GM21717 (cell line): Measurements from ENCODE around the gene CLPTM1L.

Experiments used
- ATAC-seq: cut with Tn5 transposase; IDR thresholded peaks from one replicate; pipeline ENCODE4 v1.9.1; 2021; ENCODE audit warnings: mild to moderate bottlenecking, moderate library complexity; ENCODE audit not compliant: unreplicated experiment

Gene CLPTM1L, protein sequence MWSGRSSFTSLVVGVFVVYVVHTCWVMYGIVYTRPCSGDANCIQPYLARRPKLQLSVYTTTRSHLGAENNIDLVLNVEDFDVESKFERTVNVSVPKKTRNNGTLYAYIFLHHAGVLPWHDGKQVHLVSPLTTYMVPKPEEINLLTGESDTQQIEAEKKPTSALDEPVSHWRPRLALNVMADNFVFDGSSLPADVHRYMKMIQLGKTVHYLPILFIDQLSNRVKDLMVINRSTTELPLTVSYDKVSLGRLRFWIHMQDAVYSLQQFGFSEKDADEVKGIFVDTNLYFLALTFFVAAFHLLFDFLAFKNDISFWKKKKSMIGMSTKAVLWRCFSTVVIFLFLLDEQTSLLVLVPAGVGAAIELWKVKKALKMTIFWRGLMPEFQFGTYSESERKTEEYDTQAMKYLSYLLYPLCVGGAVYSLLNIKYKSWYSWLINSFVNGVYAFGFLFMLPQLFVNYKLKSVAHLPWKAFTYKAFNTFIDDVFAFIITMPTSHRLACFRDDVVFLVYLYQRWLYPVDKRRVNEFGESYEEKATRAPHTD

DNA sequence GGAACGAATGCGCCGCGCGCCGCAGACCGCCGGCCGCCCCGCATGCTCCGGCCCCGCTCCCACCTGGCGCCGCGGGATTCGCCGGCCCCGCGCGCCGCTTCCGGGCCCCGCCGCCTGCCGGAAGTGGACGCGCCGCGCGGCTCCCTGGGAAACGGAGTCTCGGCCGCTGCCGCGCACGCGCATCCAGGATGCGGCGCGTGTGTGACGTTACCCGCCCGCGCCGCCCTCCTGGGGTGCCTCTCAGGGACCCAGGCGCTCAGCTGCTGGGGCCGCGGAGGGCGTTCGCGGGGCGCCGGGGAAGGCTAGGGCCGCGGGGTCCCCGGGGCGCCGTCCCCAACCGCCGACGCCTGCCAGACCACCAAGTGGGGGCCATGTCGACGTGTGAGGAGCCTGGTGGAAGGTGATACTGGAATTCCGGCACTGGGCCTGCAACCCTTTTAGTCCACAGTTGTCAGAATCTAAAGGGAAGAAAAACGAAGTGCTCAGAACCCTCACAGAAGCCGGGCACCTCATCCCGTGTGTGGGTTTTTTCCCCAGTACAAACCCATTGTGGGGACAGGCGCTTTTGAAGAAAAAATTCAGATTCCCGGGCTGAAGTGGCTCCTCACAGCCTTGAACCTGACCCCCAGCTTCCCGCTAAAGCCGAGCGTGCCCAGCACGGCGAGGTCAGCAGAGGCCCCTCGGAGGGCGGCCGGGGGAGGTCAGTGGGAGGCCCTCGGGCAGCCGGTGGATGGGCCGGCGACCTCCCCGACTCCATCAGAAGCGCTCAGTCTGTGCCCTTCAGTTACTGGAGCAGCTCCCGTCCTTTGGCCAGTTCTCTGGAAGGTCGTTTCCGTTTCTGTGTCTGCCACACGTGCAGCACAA lies at the start of gene CLPTM1L:
CLPTM1L (minus strand) TSS at position 125 of the 864 bp plus-strand sequence. CDS start 258 bp downstream, outside the sequence.
- ATAC-seq = peak; percentile 65

DNA sequence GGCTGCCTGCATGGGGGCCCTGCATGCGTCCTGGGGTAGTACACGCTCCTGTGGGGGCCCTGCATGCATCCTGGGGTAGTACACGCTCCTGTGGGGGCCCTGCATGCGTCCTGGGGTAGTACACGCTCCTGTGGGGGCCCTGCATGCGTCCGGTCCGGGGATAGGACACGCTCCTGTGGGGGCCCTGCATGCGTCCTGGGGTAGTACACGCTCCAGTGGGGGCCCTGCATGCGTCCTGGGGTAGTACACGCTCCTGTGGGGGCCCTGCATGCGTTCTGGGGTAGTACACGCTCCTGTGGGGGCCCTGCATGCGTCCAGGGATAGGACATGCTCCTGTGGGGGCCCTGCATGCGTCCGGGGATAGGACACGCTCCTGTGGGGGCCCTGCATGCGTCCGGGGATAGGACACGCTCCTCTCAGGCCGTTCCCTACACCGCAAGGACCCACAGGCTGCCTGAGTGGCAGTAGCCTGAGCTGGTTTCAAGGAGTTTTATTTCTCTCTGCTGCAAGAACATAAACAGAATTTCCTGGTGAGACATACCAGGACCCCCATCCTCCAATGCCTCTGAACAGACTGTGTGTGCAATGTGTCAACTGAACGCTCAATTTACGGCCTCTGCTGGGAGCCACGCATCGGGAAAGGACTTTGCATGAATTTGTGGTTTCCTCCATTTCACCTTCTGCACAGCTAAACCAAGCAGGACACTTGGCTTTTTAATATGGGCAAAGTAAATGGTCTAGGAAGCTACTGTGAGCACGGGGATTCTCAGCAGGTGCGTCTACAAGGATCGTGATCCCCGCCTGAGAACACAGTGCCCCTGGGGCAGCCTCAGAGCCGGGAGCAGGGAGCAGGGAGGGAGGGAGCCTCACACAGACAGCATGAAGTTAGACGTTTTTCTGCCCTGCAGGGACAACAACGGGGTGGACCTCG lies 48.9 kb upstream of the CLPTM1L start:
- ATAC-seq = no peak

DNA sequence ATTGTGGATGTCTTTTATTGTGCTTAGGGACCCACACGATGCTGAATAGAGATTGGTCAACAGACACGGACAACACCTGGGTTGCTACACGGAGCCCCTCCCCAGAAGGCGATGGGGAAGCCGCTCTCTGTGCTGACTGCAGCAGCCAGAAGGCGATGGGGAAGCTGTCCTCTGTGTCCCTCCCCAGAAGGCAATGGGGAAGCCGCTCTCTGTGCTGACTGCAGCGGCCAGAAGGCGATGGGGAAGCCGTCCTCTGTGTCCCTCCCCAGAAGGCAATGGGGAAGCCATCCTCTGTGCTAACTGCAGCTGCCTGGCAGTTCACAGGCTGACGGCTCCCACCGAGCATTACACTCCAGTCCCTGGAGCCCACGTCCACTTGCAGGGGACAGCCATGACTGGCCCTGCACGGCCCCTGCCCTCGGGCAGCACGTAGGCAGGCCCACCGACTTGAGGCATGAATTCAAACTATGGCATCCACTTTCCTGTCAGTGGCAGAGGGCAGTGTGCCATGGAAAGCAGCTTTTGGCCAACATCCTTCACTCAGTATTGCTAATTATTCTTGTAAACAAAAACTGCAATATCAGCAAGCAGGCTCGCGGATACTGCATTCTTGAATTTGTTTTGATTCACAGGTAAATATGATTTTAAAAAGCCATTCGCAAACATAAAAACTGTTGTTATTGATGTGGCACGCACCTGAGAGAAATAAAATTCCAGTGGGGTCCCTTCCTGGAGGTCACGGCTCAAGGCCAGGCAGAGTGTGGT lies 48.1 kb upstream of the CLPTM1L start:
- ATAC-seq = no peak

DNA sequence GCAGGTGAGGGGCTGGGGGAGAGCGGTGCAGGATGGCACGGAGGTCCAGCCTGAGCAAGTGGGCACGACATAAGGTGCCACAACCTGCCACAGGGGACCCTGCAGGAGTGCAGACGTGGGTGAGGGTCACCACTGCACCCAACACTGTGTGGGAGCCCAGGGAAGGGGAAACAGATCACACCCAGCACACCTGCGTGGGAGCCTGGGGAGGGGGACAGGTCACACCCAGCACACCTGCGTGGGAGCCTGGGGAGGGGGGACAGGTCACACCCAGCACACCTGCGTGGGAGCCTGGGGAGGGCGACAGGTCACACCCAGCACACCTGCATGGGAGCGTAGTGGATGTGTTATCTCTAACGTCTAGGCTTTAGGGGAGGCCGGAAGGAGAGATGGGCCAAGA lies 47.4 kb upstream of the CLPTM1L start:
- ATAC-seq = no peak

DNA sequence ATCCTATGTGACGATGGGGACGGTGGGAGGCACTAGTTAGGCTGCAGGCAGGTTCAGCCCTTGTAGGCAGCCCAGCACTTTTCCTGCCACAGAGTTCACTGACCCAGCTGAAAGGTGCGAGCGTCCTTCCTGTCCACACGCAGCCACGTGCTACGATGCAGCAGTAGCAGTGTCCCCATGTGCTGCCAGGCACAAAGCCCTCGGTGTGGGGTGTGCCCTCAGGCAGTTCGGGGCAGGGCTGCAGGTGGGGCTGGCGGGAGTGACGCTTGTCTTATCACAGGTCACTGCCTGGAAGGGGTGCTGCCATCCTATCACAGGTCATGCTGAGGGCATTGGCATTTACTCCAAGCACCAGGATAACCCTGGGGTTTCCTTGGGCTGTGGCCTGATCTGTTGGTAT lies 46.8 kb upstream of the CLPTM1L start:
- no peak for ATAC-seq

DNA sequence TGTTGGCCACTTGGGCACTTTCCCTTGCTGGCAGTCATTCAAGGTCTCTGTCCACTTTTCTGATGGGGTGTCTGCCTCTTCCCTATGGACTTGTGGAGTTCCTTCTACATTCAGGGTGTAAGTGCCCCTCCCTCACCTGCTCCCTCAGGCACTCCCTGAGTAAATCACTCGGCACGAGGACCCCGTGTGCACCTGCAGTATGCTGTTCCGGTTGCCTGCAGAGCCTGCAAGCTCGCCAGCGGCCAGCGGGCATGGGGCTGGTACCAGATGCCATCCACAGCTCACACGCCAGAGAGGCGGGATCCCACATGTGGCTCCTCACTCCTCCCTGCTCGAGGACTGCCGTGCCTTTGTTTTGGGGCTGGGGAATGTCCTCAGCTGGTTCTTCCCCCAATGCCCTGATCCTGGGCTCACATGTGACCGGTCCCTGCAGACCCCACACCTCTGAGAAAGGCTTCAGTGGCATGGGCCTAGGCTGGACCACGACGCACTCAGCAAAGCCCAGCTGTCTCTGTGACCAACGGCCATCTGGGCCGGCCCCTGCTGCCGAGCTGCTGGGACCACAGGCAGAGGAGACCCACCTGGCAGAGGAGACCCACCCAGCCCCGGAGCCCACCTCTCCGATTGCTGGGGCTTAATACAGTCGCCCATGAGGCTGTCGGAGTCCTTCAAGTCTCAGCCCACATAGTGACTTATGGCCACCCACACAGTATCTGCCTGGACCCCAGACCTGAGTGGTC lies 46.1 kb upstream of the CLPTM1L start:
- ATAC-seq = no peak

DNA sequence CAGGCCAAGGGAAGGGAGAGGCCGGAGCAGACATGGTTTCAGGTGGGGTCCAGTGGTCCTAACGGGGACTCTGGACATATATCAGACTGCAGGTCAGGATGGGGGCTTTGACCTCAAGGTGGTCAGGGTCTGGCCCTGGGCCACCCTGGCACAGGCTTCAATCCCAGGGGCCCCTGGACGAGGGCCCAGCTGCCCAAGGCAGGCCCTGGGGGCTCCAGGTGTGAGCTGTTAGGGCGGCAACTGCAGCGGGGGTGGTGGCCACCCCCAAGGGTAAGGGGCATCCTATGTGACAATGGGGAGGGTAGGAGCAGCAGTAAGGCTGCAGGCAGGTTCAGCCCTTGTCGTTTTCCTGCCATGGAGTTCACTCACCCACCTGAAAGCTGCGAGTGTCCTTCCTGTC lies 45.4 kb upstream of the CLPTM1L start:
- no peak for ATAC-seq

DNA sequence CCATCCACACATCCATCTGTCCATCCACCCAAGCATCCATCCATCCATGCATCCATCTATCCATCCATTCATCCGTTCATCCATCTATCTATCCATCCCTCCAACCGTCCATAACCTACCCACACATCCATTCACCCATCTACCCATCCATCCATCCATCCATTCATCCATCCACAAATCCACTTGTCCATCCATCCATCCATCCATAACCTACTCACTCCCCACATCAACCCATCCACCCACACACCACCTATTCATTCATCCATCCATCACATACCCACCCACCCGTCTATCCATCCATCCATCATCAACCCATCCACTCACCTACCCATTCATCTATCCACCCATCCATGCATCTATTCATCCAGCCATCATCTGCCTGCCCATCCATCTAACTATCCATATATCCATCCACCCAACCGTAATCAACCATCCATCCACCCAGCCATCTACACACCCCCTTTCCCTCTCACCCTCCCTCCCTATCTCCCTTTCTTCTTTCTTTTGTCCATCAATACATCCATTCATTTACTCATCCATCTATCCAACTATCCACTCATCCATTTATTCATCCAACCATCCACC lies 43.6 kb upstream of the CLPTM1L start:
- ATAC-seq = no peak

DNA sequence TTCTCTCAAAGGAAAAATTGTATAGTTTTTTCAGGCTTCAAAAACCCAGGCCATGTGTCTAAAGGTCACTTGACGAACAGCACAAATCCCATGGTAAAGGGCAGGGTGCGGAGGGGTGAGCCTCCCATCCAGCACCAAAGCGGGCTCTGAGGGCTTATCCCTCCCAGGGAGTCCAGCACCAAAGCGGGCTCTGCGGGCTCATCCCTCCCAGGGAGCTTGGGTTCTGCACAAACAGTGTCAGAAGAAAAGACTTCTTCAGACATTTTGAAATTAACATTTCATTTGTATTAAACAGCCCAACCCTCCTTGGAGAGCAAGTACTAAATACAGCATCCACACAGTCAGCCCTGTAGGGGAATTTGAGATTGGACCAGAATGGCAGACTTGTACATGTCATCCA lies 43.0 kb upstream of the CLPTM1L start:
- ATAC-seq = no peak

DNA sequence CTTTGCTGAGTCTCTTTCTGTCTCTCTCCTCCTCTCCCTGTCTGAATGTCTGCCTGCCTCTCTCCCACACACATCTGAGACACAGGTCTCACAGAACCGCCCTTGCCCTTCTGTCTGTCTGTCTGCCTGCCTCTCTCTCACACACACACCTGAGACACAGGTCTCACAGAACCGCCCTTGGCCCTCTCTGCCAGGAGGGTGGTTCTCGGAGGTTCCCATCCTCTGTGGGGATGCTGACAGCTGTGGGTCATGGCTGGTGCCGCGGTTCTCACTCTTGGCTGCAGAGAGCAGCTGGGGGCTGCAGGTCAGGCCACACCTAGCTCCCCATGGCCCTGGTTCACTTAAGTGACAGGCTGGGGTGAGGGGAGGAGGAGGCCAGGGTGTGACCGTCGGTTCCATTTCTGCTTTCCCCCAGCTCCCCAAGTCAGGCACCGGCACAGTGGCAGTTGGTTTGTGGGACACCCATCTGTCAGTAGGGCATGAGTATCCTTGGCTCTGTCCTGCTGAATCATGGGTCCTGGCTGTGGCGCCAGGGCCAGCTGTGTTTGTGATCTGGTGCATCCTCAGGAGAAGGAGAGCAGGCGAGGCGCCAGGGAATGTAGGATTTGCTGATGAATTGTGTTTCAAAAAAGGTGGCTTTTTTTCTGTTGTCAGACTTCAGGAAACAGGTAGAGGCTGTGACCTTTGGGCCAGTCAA lies 42.3 kb upstream of the CLPTM1L start:
- ATAC-seq = no peak

DNA sequence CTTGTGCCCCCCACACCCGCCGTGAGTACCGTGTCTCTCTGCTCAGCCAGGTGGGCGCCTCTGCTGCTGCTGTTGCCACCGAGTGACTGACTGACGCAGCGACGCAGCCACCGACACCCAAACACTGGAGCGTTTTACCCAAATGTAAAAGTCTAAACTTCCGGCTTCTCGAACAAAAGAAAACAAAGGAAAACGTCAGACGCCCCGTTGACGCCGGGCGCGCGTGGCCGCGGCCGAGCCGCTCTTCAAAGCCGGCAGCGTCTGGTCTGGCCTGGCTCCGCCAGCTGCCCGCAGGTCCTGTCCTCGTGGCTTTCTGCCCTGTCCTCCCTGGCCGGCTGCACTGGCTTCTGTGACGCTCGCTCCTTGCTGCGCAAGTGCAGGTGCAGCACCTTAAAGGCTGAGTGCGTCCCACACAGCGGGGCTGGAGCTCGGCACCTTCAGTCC lies 41.4 kb upstream of the CLPTM1L start:
- ATAC-seq = peak; percentile 41

DNA sequence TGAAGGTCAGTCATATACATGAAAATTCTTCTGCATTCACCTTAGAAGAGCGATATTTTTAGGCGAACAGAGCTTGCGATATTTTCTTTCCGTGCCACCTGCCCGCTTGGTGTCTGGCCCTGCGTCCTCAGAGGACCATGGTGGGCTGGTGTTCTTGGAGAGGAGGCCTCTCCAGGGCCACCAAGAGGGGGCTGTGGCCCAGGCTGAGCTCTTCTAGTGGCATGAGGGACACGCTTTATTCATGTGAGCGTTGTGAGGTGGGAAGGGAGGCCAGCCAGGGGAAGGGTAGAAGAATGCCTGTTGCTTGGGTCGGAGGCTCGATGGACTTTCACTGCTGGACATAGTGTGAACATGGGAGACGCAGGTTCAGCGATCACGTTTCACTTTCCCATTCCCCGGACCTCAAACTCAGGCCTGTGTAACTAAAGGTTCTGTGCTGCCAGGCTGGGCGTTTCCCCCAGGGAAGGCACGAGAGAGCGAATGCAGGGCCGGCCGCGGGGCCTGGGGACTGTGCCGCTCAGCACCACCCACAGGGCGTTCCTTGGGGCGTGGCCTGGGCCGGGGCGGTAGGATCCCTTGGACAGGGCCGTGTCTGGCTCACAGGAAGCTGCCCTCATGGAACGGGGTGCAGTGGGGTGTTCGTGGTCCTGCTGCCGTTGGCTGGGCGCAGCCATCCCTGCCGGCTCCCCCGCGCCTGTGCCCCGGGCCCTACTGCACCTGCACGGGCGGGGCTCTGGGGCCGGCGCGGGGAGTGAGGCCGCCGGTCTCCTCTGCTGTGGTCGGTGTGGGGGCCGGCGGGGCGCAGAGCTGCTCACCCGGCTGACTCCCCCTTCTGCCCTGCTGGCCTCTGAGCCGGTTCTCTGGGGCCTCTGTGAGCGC lies 40.7 kb upstream of the CLPTM1L start:
- ATAC-seq = peak; percentile 94

DNA sequence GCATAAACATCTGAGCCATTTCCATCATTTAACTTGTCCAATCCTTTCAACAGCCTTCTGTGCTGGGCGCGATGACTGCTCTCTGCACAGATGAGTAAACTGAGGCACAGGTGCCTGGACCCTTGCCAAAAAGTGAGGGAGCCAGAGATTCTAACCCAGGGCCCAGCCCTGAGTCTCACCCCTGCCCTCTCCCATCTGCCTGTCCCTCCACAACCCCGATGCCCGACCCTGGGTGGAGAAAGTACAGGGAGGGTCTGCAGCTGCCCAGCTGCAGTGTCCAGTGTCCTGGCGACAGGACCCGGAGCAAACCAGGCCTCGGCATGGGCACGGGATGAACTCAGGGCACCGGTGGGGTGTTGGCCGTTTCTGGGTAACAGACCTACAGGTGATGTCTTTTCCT lies 39.6 kb upstream of the CLPTM1L start:
- ATAC-seq = no peak

DNA sequence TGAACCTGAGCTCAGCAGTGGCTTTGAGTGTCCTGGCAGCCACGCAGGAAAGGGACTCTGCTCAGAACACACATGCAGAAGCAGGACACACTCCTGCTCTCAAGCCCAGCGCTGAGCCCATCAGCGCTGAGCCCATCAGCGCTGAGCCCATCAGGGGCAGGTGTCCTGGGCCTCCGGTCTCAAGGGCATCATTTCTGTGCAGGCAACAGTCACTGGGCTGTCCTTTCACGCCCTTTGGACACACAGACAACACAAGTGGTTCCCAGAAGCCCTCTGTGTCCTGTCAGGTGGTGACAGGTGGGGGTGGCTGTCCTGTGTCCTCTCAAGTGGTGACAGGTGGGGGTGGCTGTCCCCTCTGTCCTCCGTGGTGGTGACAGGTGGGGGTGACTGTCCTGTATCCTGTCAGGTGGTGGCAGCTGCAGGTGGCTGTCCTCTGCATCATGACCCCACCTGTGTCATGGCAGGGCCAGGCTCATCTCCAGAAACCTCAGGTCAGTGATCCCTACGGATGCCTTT lies 39.0 kb upstream of the CLPTM1L start:
- ATAC-seq = no peak

DNA sequence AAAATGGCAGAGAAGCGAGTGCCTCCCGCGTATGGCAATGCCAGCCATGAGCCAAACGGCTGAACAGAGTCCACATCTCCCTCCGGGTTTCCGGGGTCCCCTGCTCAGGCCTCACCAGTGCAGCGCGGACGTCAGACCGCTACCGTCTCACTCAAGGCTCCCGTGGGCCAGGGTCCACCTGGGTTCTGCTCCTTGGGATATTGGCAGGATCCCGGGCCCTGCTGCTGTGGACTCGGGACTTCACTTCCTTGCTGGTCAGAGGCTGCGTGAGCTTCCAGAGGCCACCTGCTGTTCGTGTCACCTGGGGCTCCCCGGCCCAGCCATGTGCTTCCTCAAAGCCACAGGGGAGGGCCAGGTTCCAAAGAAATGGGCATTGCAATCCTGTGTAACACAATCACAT lies 38.4 kb upstream of the CLPTM1L start:
- no peak for ATAC-seq

DNA sequence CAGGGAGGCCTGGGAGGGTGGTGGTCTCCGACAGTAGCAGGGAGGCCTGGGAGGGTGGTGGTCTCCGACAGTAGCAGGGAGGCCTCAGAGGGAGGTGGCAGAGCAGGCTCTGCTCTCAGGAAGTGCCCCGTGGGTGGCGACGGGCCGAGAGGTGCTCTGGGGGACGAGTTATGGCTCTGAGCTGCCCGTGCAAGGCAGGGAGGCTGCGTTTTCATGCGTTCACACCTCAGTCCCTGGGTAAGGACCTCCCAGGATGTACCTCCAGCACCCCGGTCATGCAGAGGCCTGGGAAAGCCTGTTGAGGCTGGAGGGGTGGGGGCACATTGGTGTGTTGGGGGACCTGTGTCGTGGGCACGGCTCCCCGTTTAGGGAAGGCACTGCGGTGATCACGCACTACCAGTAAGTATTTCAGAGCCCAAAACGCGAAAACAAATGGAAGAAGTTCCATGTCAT lies 37.4 kb upstream of the CLPTM1L start:
- ATAC-seq = no peak
